NCI-H1048 (cell line): ENCODE measurements around the gene KIRREL3.
"Not testable (repeated sequence)": the region's sequence is repeated elsewhere in the genome, so short reads cannot be mapped to it uniquely, and the experiment has no call there.

Source experiments
- DNase-seq: peaks from one replicate; lab custom pipeline; 2025; lab: John Stamatoyannopoulos, UW

Gene KIRREL3

GRCh38 chr11:126381960-126382359, 618.6 kb downstream of the KIRREL3 start:
- not testable (repeated sequence) for DNase-seq

- no peak for DNase-seq
Measured at GRCh38 chr11:126380909-126381308, 619.7 kb downstream of the KIRREL3 start.

- DNase-seq: no peak
Measured at GRCh38 chr11:126378763-126379162, 621.8 kb downstream of the KIRREL3 start.

DNA sequence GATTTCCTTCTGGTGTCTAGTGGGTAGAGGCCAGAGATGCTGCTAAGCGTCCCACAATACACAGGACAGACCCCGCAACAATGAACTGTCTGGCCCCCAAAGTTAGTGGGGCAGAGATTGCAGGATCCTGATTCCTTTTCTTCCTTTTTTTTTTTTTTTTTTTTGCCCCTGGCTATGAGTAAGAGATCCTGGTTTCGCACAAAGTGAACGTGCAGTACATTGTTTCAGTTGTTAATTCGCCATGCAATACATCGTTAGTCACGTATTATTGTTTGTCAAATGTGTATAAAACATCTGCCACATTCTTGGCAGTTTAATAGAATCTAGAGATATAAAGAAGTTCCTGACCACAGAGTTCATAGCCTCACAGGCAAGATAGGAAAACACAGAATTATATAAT, 624.8 kb downstream of the KIRREL3 start:
- DNase-seq: no peak

- not testable (repeated sequence) for DNase-seq
Measured at GRCh38 chr11:126374562-126375300, 625.8 kb downstream of the KIRREL3 start.

- not testable (repeated sequence) for DNase-seq
Measured at GRCh38 chr11:126373389-126374066, 627.0 kb downstream of the KIRREL3 start.
